GM18526 (cell line): ENCODE results near the gene MRPL4.
A peak's percentile ranks its signal among the peaks of the same experiment; 100 is the strongest.

Experiments
- POLR2A ChIP-seq: IDR thresholded peaks from 3 replicates; pipeline ENCODE4 v1.6.1; 2011; ENCODE audit not compliant: insufficient read length; ENCODE audit errors: extremely low read depth

MRPL4 gene

DNA sequence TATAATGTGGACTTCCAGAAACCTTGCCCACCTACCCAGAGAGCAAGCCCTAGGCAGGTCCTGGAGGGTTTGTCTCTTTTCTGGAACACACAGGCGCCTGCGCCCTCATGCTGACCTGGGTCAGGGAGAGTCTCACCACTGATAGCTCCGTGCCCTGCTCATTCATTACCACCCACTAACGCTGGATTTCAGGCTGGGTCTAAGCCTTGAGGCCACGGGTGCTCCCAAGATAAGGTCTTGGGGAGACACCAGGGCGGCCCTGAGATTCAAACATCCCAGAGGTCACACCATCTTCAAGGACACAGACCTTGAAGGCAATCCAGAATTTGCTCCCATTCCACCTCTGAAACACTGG lies 26.0 kb upstream of the MRPL4 start:
- no peak for TF ChIP-seq POLR2A

DNA sequence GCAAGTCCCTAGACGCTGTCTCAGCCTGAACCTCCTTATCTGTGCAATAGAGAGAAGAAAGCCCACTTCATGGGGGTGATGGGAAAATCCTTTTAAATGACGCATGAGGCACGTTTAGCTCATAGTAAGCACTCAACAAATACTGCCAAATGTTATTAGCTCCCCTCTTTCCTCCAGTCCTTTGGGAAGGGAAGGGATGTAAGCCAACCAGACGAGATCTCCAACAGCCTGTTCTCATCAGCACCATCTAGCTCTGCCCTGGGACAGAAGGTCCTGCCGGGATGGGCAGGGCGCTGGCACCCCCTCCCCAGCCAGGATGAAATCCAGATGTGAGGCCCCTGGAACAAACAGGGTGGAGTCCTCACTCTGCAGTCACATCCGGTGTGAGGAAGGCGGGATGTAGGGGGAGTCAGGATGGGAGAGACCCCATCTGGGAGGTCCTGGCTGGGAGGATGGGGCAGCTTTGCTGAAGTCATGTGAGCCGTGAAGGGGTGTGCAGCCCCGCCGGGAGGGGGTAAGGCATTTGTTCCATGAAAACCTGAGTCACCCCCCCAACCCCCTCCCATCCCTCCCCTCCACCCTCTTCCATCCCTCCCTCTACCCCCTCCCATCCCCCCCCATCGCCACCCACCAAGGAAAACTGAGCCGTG lies 25.5 kb upstream of the MRPL4 start:
- no peak for TF ChIP-seq POLR2A

DNA sequence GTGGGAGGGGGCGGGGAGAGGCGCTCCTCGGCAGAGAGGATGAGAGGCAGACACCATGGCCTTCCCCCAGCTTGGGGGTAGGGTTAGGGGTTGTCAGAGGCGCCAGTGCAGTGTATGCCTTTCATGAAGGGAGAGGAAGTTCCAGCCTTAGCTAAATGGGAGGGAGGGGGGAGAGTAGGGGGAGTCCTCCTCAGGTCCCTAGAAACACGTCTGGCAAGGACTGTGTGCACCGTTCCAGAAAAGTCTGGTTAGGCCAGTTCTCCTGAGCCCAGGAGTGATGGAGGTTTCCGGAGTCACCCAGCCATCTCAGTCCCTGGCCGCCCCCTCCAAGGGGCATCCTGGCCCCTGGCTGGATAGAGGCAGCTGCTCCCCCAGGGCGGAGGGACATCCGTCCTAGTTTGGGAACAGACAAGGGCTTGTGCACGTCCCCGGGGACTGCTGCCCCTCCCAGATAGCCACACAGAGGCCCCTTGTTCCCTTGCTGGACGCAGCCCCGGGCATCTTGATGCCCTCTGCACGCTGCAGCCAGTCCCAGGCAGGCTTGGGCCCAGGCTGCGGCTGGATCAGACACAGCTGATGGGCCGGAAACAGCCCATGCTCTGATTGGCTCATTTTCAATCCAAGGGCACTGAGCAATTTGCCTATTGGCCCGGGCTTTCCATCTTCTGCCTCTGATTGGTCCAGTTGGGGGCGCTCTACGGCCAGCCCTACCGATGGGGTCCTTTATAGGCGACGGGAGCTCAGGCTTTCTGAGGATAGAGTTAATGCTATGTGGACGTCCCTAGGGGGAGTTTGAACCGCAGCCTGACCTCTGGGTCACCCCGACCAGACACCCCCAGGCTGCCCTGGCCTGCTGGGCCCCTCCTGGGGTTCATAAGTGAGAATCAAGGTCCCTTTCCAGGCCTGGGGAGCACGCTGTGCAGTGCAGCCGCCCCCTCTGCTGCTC lies 24.7 kb upstream of the MRPL4 start:
- no peak for TF ChIP-seq POLR2A

DNA sequence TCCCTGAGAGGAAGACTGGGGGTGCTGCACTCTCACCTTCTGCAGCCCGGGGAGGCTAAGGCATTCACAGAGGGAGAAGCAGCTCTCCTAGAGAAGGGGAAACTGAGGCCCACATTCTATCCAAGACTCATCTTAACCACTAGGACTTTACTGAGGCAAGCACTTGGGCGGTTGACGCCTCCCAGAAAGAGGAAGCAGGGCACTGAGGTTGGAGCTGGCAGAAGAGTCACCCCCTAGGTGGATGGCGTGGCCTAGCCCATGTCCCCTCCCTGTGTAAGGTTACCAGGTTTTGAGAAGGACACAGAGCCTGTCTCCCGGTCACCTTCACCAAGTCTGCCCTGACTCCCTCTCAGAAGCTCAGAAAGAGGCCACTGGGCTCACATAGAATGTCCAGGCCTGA lies 23.6 kb upstream of the MRPL4 start:
- no peak for TF ChIP-seq POLR2A

DNA sequence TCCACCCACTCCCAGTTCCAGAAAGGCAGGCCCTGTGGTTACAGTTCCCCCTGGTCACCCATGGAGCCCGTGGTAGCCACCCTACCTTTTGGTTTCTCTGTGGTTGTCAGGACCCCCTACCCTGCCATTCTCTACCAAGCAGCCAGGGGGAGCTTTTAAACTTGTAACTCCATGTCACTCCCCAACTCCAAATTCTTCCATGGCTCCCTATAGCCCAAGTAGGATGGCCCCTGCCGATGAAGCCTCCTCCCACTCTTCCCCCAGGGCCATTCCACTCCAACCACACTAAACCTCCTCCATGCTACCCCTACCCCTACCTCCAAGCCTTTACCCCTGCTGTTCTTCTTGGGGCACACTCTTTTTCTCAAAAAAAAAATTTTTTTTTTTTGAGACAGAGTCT lies 23.1 kb upstream of the MRPL4 start:
- no peak for TF ChIP-seq POLR2A

DNA sequence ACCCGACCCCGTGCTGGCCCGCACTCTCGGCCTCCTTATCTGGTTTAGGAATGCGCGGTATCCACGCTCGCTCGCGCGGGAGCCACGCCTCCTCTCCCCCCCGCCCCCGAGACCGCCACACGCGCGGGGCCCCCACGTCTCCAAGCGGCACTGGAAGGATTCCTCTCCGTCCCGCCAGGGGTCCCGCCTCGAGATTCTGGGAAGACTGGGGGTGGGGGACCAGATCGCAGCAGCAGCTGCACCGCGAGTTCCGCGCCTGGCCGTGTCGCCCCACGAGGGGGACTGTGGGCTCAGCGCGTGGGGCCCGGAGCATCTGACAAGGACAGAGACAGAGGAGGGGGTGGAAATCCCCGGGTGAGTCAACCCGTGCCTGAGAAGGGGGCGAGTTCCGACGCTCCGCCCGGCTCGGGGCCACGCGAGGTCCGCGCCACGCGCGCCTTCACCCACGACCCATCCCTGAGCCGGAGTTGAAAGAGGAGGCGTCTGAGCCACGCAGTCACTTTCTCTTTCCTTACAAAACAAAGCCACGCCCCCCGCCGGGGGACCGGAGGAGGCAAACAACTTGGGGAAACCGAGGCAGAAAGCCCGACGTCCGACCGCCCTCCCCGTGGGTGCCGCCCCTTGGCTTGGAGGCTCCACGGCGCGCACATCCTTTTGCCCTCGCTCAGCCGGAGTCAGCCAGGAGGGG lies 21.7 kb upstream of the MRPL4 start:
- TF ChIP-seq POLR2A: no peak

DNA sequence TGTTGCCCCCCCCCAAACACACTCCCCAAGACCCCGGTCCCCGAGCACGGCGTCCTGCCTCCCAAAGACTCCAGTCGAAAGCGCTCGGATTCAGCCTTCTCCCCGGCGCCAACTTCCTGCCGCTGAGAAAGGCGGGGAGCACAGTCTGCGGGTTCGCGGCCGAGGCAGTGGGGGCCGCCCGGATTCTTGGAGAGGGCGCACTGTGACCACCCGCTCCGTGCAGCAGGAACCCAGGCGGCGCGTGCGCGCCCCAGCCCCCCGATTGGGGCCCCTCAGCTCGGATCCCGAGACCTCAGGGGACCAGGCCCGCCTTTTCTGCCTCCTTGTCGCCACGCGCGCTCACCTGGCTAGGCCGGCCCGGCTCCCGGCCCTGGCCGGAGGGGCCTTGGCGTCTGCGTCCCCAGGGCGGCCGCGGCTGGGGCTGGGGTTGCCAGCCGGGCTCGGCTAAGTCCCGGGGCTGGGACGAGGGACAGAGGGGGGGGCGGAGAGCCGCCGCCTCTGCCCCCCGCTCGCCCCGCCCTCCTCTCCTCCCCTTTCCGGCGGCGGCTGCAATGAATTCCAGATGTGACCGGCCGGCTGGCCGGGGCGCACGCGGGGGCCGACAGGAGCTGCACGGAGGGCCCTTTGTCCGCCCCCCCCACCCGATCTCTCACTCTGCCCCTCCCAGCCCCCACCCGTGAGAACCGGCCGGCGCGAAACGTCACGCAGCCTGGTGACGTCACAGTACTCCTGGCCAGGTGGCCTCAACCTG lies 21.0 kb upstream of the MRPL4 start, which contains the start of gene S1PR2:
Gene S1PR2 (minus strand): TSS at position 471 of the 751 bp plus-strand sequence. CDS start 6,426 bp downstream, outside the sequence.
- TF ChIP-seq POLR2A: peak; percentile 41

DNA sequence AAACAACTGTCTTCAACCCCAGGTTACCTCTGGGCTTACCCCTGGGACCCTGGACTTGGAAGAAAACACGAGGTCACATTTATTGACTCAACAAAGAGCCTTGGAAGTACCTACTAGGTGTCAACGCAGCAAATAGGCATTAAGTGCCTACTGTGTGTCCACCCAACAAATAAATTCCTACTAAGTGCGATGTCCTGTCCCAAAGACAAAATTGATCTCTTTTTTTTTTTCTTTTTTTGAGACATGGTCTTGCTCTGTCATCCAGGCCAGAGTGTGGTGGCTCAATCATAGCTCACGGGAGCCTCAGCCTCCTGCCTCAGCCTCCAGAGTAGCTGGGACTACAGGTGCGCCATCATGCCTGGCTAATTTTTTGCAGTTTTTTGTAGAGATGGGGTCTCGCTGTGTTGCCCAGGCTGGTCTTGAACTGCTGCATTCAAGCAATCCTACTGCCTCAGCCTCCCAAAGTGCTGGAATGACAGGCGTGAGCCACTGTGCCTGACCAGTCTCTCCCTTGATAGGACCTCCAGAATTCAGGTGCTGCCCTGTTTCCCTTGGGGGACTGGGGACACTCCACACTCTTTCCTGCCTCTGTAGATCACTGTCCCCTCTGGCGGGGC lies 20.3 kb upstream of the MRPL4 start:
- TF ChIP-seq POLR2A: no peak

DNA sequence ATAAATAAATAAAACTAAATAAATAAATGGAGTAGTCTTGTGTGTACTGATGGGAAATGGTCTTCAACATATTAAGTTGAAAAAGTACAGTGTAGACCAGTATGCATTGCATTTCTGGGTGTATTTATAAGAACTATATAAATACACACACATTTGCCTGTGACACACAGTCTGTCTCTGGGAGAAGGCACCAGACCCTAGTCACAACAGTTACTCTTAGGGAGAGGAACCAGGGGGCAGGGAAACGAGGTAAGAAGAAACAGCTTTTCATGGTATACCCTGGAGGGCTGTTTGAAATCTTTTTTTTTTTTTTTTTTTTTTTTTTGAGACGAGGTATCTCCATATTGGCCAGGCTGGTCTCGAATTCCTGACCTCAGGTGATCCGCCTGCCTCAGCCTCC lies 18.1 kb upstream of the MRPL4 start:
- no peak for TF ChIP-seq POLR2A

DNA sequence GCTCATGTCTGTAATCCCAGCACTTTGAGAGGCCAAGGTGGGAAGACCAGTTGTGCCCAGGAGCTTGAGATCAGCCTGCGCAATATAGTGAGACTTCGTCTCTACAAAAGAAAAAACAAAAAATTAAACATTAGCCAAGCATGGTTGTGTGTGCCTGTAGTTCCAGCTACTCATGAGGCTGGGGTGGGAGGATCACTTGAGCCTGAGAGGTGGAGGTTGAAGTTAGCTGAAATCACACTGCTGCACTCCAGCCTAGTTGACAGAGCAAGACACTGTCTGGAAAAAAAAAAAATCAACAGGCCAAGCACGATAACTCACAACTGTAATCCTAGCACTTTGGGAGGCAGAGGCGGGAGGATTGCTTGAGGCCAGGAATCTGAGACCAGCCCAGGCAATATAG lies 17.0 kb upstream of the MRPL4 start:
- no peak for TF ChIP-seq POLR2A

DNA sequence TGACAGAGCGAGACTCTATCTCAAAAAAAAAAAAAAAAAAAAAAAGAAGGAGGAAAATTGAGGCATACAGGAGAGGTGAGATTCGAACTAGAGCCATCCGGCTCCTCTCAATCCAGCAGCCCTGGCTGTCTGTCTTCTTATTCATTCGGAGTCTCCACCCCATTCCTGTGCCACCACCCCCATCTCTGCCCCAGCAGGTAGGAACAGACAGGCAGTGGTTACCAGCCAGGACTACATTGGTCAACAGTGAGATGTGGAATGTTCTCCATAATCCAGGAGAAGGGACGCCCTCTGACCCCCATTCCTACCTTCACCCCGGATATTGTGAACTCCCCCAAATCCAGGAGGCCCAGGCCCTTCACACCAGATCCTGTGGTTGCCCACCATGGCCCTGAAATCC lies 14.3 kb upstream of the MRPL4 start:
- TF ChIP-seq POLR2A: no peak

DNA sequence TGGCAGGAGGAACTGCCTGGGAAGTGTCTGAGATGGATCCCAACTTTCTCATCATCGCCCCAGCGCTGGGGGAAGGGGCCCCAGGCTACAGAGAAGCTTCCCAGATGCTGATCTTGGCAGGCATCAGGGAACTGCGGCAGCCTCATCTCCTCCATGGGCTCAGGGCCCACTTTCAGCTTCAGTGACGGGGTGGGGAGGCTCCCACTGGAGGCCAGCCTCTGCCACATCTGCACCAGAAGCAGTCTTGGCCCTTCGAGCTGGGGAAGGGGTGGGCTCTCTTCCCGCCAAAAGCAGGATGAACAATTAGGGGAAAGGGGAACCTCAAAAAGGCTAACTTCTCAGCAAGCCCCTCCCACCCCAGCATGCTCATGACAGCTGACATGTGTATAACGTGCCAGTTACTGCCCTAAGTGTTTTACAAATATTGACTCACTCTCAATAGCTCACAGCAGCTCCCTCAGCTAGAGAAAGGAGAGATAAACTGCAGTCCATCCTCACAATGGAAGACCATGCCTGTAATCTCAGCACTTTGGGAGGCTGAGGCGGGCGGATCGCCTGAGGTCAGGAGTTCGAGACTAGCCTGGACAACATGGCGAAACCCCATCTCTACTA lies 13.7 kb upstream of the MRPL4 start:
- TF ChIP-seq POLR2A: no peak

DNA sequence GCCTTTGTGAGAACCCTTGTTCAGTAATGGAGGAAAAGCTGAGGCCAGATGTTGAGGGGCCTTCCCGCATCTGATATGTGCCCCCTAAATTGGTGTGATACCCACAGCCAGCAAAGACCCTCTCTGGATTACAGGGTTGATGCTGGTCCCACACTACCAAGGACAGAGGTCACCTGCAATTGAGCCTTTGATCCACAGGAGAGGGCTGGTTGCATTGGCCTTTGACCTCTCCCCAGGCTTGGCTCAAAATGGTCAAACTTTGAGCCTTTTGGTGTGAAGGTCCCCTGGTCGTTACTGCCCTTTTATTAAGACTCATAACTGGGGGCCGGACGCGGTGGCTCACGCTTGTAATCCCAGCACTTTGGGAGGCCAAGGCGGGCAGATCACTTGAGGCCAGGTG lies 8.4 kb upstream of the MRPL4 start:
- TF ChIP-seq POLR2A: no peak

DNA sequence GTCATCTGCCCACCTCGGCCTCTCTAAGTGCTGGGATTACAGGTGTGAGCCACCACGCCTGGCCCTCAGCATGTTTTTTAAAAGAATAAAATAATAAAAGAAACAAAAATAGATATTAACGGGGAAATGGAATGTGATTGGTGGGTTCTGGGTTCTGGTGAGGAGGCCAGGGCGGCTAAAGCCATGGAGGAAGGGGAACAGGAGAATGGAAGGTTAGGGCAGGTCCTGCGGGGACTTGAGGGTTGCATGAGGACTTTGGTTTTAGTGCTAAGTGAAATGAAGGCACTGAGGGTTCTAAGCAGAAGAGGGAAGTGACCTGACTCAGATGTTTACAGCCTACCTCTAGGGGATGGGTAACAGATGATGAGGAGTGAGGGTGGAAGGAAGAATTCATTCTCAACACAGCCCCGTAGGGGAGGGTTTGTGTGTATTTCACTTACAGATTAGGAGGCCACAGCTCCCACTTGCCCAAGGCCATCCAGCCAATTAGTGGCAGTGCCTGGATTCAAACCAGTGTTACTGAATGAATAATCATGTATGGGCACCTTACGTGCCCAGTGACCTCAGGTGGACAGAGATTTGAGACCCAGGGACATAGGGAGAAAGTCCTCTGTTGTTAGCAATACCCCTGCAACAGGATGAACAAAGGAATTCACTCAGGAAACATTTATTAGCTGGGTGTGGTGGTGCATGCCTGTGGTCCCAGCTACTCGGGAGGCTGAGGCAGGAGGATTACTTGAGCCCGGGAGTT lies 6.7 kb upstream of the MRPL4 start:
- TF ChIP-seq POLR2A: no peak

DNA sequence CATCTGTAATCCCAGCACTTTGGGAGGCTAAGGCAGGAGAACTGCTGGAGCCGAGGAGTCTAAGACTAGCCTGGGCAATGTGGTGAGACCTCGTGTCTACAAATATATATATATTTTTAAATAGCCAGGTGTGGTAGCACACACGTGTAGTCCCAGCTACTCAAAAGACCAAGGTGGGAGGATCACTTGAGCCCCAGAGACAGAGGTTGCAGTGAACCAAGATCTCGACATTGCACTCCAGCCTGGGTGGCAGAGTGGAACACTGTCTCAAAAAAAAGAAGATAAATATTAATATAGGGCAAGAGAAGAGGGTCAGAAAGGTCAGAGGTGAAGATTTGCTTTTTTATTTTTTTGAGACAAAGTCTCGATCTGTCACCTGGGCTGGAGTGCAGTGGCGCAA lies 5.5 kb upstream of the MRPL4 start:
- no peak for TF ChIP-seq POLR2A
